EH (cell line): Measurements from ENCODE around the gene XG.
"Not testable (repeated sequence)": the region's sequence is repeated elsewhere in the genome, so short reads cannot be mapped to it uniquely, and the experiment has no call there.

Experiments used
- DNase-seq: peaks from one replicate; pipeline ENCODE4 v3.0.0-alpha.2; 2015; ENCODE audit warnings: low read depth

The XG gene, protein sequence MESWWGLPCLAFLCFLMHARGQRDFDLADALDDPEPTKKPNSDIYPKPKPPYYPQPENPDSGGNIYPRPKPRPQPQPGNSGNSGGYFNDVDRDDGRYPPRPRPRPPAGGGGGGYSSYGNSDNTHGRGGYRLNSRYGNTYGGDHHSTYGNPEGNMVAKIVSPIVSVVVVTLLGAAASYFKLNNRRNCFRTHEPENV

GRCh38 chrX:2751874-2752300 is at the start of gene XG:
Gene XG (plus strand): TSS chrX:2752040. CDS start chrX:2752275, 235 bp downstream.
- DNase-seq, result not testable (repeated sequence)

- DNase-seq, result peak; percentile 74
These were observed 47.9 kb upstream of the XG start for GRCh38 chrX:2703991-2704369.

- peak; percentile 65 for DNase-seq
These were observed 46.6 kb upstream of the XG start for GRCh38 chrX:2705046-2705832.

DNA sequence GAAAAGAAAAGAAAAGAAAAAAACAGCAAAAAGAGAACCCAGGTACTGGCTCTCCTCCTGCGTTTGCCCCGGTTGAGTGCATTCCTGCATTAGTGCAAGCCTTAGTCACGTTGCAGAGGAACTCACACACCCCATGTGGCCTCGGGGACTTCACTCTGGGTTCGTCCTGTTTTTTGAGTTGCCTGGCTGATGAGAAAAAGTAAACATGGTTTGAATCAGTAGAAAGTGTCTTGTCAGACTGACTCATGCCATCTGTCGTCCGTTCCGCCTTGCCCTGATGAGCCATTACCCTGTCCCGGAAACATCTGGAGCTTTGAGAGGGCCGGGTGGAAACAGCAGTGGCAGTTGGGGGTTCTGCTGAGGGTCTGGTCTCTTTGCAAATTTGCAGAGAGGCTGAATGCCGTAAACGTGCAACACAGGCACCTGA is 44.5 kb upstream of the XG start:
- peak; percentile 98 for DNase-seq

GRCh38 chrX:2708021-2708420 is 43.8 kb upstream of the XG start:
- DNase-seq, result no peak

- no peak for DNase-seq
These were observed 43.1 kb upstream of the XG start for GRCh38 chrX:2708592-2709188.

DNA sequence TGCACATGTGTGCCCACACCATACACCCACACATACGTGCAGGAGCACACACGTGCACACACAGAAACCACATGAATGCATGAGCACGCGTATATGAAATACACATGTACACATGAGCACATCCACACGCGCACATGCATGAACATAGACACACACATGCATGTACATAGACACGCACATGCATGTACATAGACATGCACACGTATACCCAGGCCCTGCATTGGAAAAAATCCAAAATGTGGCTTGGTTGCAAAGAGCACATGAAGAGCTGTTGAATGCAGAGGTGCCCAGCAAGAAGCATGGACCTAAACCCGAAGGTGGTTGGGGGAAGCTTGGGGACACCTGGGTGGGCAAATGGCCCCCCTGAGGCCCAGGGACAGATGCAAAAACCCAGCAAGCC is 42.3 kb upstream of the XG start:
- DNase-seq, result no peak

DNA sequence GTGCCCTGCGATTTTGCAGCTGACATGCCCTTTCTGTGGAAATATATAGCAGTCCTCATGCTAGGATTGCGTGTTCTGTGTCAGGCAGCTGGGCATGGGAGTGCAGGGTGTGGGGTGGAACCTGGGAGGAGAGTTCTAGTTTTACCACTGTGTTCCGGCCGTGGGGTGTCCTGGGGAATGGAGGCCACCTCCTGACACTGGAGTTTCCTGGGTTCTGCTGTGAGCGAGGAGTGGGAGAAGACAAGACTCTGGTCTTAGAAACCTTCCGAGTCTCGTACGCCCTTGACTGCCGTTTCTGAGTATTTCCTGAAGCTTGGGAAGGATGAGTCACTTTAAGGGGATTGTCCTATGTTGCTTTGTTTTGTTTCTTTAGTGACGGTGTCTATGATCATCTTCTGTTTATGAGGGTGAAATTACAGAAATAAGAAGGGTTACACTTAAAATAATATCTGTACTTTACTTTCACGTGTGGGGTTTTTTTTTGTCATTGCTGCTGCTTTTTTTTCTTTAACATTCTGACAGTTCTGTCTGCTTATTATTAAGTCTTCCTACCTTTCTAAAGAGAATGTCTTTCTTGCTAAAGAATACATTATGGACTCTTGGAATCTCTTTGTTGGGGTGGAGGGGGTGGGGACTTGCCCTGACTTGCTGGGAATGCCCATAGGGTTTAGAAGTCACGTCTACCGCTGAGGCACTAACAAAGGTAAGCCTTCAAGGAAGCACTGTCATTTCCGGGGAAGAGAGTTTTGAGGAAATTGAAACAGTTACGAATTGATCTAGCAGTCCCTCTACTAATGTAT is 41.6 kb upstream of the XG start:
- DNase-seq, result peak; percentile 88

DNA sequence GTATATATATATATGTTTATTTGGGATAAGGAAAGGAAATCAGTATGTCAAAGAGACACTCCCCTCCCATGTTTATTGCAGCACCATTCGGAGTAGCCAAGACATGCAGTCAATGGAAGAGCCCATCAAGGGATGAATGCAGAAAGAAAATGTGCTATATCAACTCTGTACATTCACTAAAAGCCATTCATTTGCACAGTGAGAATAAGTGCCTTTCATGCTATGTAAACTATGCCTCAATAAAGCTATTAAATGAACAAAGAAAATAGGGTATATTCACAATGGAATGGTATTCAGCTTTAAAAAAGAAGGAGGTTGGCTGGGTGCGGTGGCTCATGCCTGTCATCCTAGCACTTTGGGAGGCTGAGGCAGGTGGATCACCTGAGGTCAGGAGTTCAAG is 40.4 kb upstream of the XG start:
- DNase-seq, result no peak

DNA sequence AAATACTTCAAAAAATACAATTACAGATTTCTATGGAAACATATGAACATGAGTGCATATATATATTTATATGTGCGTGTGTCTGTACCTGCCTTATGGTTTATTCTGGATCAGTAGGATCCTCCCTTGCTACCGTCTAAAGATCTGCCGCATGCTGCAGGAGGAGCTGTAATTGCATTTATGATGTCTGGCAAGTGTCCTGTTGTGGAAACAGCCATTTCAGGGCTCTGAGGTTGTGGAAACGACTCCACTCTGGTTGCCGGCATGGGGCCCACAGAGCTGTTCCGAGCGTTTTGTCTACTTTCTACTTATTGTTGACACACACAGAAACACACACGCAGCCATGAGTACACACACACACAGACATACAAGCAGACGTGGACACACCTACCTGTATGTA is 39.4 kb upstream of the XG start:
- no peak for DNase-seq

GRCh38 chrX:2712890-2713840 is 38.7 kb upstream of the XG start:
- no peak for DNase-seq

DNA sequence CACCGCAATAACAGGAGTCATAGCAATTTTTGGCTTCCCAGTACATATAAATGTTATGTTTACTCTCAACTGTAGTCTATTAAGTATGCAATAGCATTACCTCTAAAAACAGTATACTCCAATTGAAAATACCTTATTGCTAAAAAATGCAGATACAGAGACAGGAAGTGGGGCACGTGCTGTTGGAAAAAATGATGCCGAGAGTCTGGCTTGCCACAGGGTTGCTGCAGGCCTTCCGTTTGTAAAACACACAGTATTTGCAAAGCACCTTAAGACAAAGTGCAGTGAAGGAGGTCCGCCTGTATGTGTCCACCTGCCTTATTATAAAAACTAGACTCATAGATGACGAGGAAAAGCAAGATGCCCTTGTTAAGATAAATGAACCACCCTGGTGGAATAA is 37.3 kb upstream of the XG start:
- no peak for DNase-seq

- DNase-seq, result no peak
These were observed 36.7 kb upstream of the XG start for GRCh38 chrX:2715066-2715600.

DNA sequence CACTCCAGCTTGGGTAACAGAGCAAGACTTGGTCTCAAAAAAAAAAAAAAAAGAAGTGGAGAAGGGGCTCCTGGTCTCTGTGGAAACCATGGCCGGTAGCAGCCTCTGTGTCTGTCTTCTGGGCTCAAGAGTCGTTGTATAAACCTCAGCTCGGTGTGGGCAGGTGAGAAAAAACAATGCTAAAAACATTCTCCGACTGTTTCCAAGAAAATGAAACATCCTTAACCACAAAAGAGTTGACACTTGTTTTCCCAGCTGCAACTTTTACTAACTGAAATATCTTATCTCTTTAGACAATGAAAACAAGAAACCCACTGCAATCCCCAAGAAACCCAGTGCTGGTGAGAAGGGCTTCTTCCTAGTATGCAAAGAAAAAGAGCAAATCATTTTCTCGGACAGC is 34.5 kb upstream of the XG start:
- DNase-seq, result no peak

GRCh38 chrX:2718821-2719220 is 33.0 kb upstream of the XG start:
- no peak for DNase-seq

- DNase-seq, result no peak
These were observed 31.9 kb upstream of the XG start for GRCh38 chrX:2719774-2720447.

DNA sequence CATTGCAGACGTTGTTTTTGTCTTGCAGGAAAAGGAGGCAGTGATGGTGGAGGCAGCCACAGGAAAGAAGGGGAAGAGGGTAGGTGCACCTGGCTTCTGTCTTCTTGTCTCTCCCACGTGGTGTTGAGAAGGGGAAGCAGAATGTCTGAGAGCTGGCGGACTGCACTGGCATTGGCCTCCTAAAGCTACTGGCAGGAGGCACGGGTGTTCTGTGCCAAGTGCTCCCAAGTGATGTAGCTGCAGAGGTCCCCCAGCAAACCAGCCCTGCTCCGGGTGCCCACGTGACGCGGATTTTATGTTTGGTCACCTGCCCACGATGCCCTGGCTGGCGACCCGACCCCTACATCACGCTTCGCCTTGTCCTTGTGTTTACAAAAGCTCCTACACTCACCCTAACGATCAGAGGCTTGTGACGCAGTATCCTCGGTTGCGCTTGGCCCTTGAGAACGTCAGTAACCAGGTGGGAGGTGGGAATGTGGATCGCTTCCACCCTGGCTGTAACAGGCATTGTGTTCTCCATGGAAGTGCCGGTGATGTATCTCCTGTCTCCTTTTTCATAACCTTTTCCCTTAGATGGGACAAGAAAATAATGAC is 28.5 kb upstream of the XG start:
- DNase-seq, result no peak

DNA sequence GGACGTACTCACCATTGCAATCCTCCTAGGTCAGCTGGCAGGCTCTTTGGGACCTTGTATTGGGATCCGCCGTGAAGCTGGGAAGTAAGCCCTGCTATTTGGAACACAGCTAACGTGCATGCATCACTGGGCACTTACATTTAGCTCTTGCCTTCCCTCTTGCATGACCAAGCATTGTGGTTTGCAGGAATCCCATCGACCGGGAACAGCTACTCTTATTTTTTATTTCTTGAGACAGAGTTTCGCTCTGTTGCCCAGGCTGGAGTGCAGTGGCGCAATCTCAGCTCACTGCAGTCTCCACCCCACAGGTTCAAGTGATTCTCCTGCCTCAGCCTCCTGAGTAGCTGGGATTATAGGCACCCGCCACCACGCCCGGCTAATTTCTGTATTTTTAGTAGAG is 24.6 kb upstream of the XG start:
- peak; percentile 12 for DNase-seq

DNA sequence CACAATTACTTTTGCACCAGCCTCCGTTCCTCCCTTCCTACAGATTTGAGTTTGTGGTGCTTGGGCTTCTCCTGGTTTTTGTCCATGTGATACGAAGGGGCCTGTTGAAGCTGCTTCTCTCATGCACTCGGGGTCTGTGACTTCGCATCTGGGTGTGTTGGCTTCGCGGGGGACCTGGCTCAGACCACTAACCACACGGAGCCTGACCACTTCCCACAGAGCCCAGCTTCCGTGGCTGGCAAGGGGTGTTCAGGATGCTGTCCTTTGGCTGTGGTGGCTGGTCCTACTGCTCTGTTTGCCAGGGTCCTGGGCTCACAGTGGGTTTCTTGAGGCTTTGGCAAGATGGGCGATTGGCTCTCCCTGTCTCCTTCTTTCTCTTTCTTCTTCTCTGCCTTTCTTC is 19.8 kb upstream of the XG start:
- no peak for DNase-seq

DNA sequence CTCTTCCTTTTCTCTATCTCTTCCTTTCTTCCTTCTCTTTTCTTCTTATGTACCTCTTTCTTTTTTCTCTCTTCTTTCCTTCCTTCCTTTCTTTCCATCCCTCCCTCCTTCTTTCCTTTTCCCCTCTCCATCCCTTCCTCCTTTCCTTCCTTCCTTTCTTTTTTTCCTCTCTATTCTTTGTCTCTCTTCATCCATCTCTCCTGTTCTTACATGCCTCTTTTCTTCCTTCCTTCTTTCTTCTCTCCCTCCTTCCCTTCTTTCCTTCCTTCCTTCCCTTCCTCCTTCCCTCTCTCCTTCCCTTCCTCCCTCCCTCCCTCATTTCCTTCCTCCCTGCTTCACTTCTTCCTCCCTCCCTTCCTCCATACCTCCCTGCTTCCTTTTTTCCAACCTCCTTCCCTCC is 19.2 kb upstream of the XG start:
- DNase-seq, result no peak
